GM12878 (cell line): ENCODE measurements around the gene COL13A1. TPM values are rescaled to one million over a fixed set of nuclear protein-coding genes. Genes with fewer than 3 reads are reported as not detected.

Source experiments
- ATAC-seq: fragments of 200-7000 bp; cut with Tn5 transposase; 3 replicates; pipeline ENCODE4 v1.9.1; 2020; ENCODE audit warnings: mild to moderate bottlenecking, moderate library complexity
- BruUV-seq: library from RNA; stranded (reverse); fragments of 400-500 nt; replicated peaks from 2 replicates; lab custom pipeline; 2021; lab: Mats Ljungman, UMichigan
- CTCF ChIA-PET: fragments of 300-600 bp; sonication (Branson Sonifier 250); formaldehyde crosslinking; extraction: SDS; loops from one replicate; lab custom pipeline; 2021; ENCODE audit warnings: inconsistent platforms; lab: Yijun Ruan, JAX
- POLR2A ChIA-PET: fragments of 350-600 bp; formaldehyde crosslinking; extraction: SDS; loops from one replicate; lab custom pipeline; 2021; ENCODE audit warnings: inconsistent platforms; lab: Charles Lee
- RAD21 ChIA-PET: fragments of 300-600 bp; sonication (Branson Sonifier 250); formaldehyde crosslinking; loops from one replicate; lab custom pipeline; 2023; ENCODE audit warnings: antibody characterized with exemption; ENCODE audit not compliant: unreplicated experiment; lab: Charles Lee
- SMC1A ChIA-PET: fragments of 300-600 bp; sonication (Branson Sonifier 250); formaldehyde crosslinking; loops from one replicate; lab custom pipeline; 2023; ENCODE audit not compliant: unreplicated experiment, uncharacterized antibody; lab: Charles Lee
- DNase-seq: peaks from one replicate; pipeline ENCODE4 v3.0.0-alpha.2; 2011; ENCODE audit warnings: low read depth, low spot score
- FAIRE-seq: peaks from 3 replicates; lab custom pipeline; 2011; peaks lifted over from hg19 to GRCh38; lab: Jason Lieb, UNC
- H2AFZ ChIP-seq: 2 replicates; pipeline ENCODE4 v1.6.0; 2011; ENCODE audit warnings: low read depth, low read length, control low read depth; ENCODE audit not compliant: control insufficient read depth
- H3K27ac ChIP-seq: 2 replicates; pipeline ENCODE4 v1.5.1; 2011; ENCODE audit warnings: control low read depth; ENCODE audit not compliant: control insufficient read depth, insufficient read depth
- H3K27me3 ChIP-seq, 2 experiments: replicated peaks in 1 of 2; 2 replicates each; pipeline versions ENCODE4 v1.6.0 to v1.6.1; 2011; ENCODE audit warnings: low read length in 1 of 2; ENCODE audit not compliant: control insufficient read depth in 2 of 2, insufficient read depth in 2 of 2
- H3K36me3 ChIP-seq, 2 experiments: 2 replicates each; pipeline ENCODE4 v1.5.1; 2011; ENCODE audit warnings: low read length in 1 of 2; ENCODE audit not compliant: control insufficient read depth in 2 of 2, insufficient read depth in 2 of 2
- H3K4me1 ChIP-seq: 2 replicates; pipeline ENCODE4 v1.6.1; 2011; ENCODE audit warnings: mild to moderate bottlenecking, low read length, moderate library complexity, mixed read lengths; ENCODE audit not compliant: control insufficient read depth, insufficient read depth
- H3K4me2 ChIP-seq: 2 replicates; pipeline ENCODE4 v1.6.0; 2011; ENCODE audit warnings: control low read depth; ENCODE audit not compliant: control insufficient read depth, insufficient read depth
- H3K4me3 ChIP-seq: fragments of 200-600 bp; sonication (generic); 2 replicates; pipeline ENCODE4 v1.5.1; 2016
- H3K79me2 ChIP-seq: 2 replicates; pipeline ENCODE4 v1.6.0; 2011; ENCODE audit warnings: low read length; ENCODE audit not compliant: control insufficient read depth, insufficient read depth
- H3K9ac ChIP-seq: 2 replicates; pipeline ENCODE4 v1.8.0; 2011; ENCODE audit warnings: low read length, control low read depth, mixed read lengths; ENCODE audit not compliant: control insufficient read depth, insufficient read depth
- H3K9me3 ChIP-seq: replicated peaks from 3 replicates; pipeline ENCODE4 v1.5.1; 2011; ENCODE audit warnings: mild to moderate bottlenecking, low read length; ENCODE audit not compliant: control insufficient read depth, insufficient read depth
- H4K20me1 ChIP-seq: 2 replicates; pipeline ENCODE4 v1.6.0; 2011; ENCODE audit not compliant: control insufficient read depth, insufficient read depth
- BACH1 ChIP-seq: fragments of 450-650 bp; IDR thresholded peaks from 2 replicates; pipeline ENCODE4 v1.6.1; 2017; ENCODE audit warnings: mild to moderate bottlenecking, borderline replicate concordance
- BHLHE40 ChIP-seq, 2 experiments: fragments of 450-650 bp in 1 of 2; IDR thresholded peaks; 2 replicates each; pipeline ENCODE4 v1.6.1; 2011 to 2017; ENCODE audit warnings: low read depth in 2 of 2, borderline replicate concordance in 1 of 2, improper control_type of control experiment in 1 of 2, low read length in 1 of 2, mild to moderate bottlenecking in 1 of 2
- CHD1 ChIP-seq: IDR thresholded peaks from 2 replicates; pipeline ENCODE4 v1.6.1; 2012; ENCODE audit warnings: low read depth, low read length, improper control_type of control experiment
- CREB1 ChIP-seq: IDR thresholded peaks from 2 replicates; pipeline ENCODE4 v1.6.1; 2012; ENCODE audit warnings: low read depth, mild to moderate bottlenecking, inconsistent platforms
- ESRRA ChIP-seq: IDR thresholded peaks from 2 replicates; pipeline ENCODE4 v1.6.1; 2012; ENCODE audit warnings: mild to moderate bottlenecking, low read length, improper control_type of control experiment
- HDAC6 ChIP-seq: fragments of 200-600 bp; sonication (generic); IDR thresholded peaks from one replicate; pipeline ENCODE4 v1.8.0; 2017; ENCODE audit warnings: antibody characterized with exemption; ENCODE audit not compliant: unreplicated experiment
- HDGF ChIP-seq: fragments of 450-650 bp; IDR thresholded peaks from 2 replicates; pipeline ENCODE4 v1.6.1; 2016; ENCODE audit warnings: antibody characterized with exemption
- JUND ChIP-seq: IDR thresholded peaks from 2 replicates; pipeline ENCODE4 v1.6.1; 2012; ENCODE audit warnings: low read depth, mild to moderate bottlenecking, low read length, improper control_type of control experiment, moderate library complexity
- KAT2A ChIP-seq: conservative IDR thresholded peaks from 2 replicates; pipeline ENCODE4 v1.6.1; 2011; ENCODE audit warnings: low read depth, low read length; ENCODE audit not compliant: control insufficient read depth
- LARP7 ChIP-seq: fragments of 450-650 bp; IDR thresholded peaks from 2 replicates; pipeline ENCODE4 v1.6.1; 2017; ENCODE audit warnings: mild to moderate bottlenecking
- RFX5 ChIP-seq: IDR thresholded peaks from 2 replicates; pipeline ENCODE4 v1.6.1; 2011; ENCODE audit warnings: low read depth, low read length, improper control_type of control experiment
- ZBTB33 ChIP-seq: fragments of 450-650 bp; IDR thresholded peaks from 2 replicates; pipeline ENCODE4 v1.6.1; 2017; ENCODE audit warnings: mild to moderate bottlenecking
- ZNF217 ChIP-seq: fragments of 450-650 bp; IDR thresholded peaks from 2 replicates; pipeline ENCODE4 v1.6.1; 2017; ENCODE audit warnings: antibody characterized with exemption, mild to moderate bottlenecking
- ZZZ3 ChIP-seq: IDR thresholded peaks from 2 replicates; pipeline ENCODE4 v1.6.1; 2011; ENCODE audit warnings: low read depth; ENCODE audit not compliant: control insufficient read depth, insufficient read length
- WGBS: methylation state at CpG from one replicate; pipeline ENCODE4 v1.1.6; 2016; ENCODE audit warnings: low lambda C conversion rate; ENCODE audit not compliant: insufficient replicate concordance, insufficient coverage; ENCODE audit errors: missing lambda C conversion rate; 5-methylcytosine and 5-hydroxymethylcytosine counted together
- in situ Hi-C: fragments of 300-500 bp; cut with MboI; formaldehyde crosslinking; loops from 9 replicates; pipeline ENCODE4 v1.14.3; 2018; ENCODE audit warnings: mixed read lengths
- intact Hi-C: fragments of 100-400 bp; cut with micrococcal nuclease; formaldehyde crosslinking; loops from one replicate; pipeline ENCODE4 v1.14.2; 2022; ENCODE audit not compliant: unreplicated experiment
- polyA plus RNA-seq, 11 experiments: library from polyadenylated mRNA; depleted of rRNA in 4 of 11; unstranded in 6 of 11; stranded (reverse) in 5 of 11; fragments of >200 nt; fragmentation: Nextera tagmentation in 4 of 11; fragmentation: Illumina TruSeq in 1 of 11; extraction: Ambion mirVana in 4 of 11; extraction: Trizol in 1 of 11; gene quantifications; 1 replicate in 1 of 11; 2 replicates in 10 of 11; pipeline versions ENCODE4 v1.2.1 to v1.2.3, GENCODE V29; 2011 to 2016; ENCODE audit warnings: inconsistent platforms in 2 of 11, missing spikeins in 2 of 11, low read depth in 1 of 11
- total RNA-seq, 4 experiments: library from RNA; depleted of rRNA in 3 of 4; stranded (reverse); fragments of >200 nt in 3 of 4; fragmentation: Illumina TruSeq in 1 of 4; extraction: Trizol in 1 of 4; gene quantifications; 2 replicates each; pipeline versions ENCODE4 v1.2.1 to v1.2.3, GENCODE V29; 2013 to 2021
- TF ChIP-seq, protein P1 (sequence below): fragments of 450-650 bp; IDR thresholded peaks from 2 replicates; pipeline ENCODE4 v1.6.1; 2017; ENCODE audit warnings: low read depth, mild to moderate bottlenecking, moderate library complexity

Gene COL13A1
- total and polyA plus RNA-seq, 10 of the 15 experiments (the other 5 are each of a cell fraction or from before 2014, with no cell fraction given): 0.03 to 0.15 (median 0.05) TPM; not detected in 7

DNA sequence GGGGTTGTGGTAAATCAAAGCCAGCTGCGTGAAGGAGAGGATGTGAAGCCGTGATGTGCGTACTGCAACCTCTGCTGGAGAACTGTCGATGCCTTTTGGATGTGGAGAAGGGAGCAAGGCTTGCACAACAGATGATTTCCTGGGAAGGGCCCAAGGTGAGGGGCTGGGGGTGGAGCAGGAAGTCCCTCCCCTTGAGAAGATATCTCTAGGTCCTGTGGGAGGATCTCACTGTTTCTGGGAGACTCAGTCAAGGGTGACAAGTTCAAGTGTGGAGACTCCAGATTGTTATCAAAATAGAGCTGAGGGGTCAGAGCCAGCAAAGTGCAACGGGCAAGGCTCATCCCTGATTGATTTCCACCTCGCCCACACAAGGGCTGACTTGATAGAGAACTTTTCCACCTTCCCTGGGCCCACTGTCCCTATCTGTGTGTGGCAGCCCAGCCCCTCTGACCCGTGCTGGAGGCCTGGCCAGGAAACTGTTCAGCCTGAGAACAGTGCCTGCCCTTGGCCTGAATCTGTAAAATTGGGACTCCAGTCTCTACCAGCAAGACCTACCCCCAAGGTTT, 55.0 kb downstream of the COL13A1 start:
- ChIA-PET SMC1A (no interaction called here), POLR2A (no interaction called here), CTCF (interaction anchor here (1.8 kb wide), 1 partner anchor 102 kb away, joined by 7 read pairs; no protein-coding TSS in a partner anchor), RAD21 (no interaction called here)
- intact Hi-C loops: no loop called here
- no peaks in the 10 kb centered on the region for H3K79me2 ChIP-seq
- no peak overlapping the region for H3K4me3 ChIP-seq
- no TSS peak for BruUV-seq
- no peak overlapping the region for H3K27ac ChIP-seq
- WGBS: 24% methylated on average over 7 of the region's 7 CpGs
- no peak for FAIRE-seq
- TF ChIP-seq ZZZ3 (no peak), ZNF217 (no peak), LARP7 (no peak), CREB1 (no peak), BACH1 (no peak), BHLHE40 (IDR thresholded peaks at IDR 0.05; ENCODE audit: borderline replicate concordance in 1 of 2, low read depth in 2 of 2, low read length in 1 of 2) (no peak), HDAC6 (no peak), ESRRA (no peak), JUND (no peak), ZBTB33 (no peak), KAT2A (no peak), HDGF (no peak), RFX5 (no peak), CHD1 (no peak)
- TF ChIP-seq, protein P1, sequence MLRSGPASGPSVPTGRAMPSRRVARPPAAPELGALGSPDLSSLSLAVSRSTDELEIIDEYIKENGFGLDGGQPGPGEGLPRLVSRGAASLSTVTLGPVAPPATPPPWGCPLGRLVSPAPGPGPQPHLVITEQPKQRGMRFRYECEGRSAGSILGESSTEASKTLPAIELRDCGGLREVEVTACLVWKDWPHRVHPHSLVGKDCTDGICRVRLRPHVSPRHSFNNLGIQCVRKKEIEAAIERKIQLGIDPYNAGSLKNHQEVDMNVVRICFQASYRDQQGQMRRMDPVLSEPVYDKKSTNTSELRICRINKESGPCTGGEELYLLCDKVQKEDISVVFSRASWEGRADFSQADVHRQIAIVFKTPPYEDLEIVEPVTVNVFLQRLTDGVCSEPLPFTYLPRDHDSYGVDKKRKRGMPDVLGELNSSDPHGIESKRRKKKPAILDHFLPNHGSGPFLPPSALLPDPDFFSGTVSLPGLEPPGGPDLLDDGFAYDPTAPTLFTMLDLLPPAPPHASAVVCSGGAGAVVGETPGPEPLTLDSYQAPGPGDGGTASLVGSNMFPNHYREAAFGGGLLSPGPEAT: no peak
- H4K20me1 ChIP-seq: no peaks in the 10 kb centered on the region
- no peaks in the 10 kb centered on the region for H3K4me1 ChIP-seq
- H3K9ac ChIP-seq: no peak overlapping the region
- no peak for DNase-seq
- in situ Hi-C loops: no loop called here
- no peak for ATAC-seq
- no peaks in the 10 kb centered on the region for H3K36me3 ChIP-seq
- no peaks in the 10 kb centered on the region; a peak in 1 of 4 replicates for H3K27me3 ChIP-seq
- no peak overlapping the region for H2AFZ ChIP-seq
- no peak overlapping the region for H3K4me2 ChIP-seq
- H3K9me3 ChIP-seq: no peaks in the 10 kb centered on the region
